Peyer's patch (tissue), 4 donors: ENCODE measurements around the gene KIFBP. TPM values are rescaled to one million over a fixed set of nuclear protein-coding genes. Genes with fewer than 3 reads are reported as not detected.

Source experiments
- total RNA-seq, 4 donors: library from RNA; depleted of rRNA; stranded (reverse); fragments of >200 nt; gene quantifications; one replicate each; pipeline ENCODE4 v1.1.0, GENCODE V29; 2016

KIFBP gene
- total RNA-seq, 4 donors from 2014 or later: 13.1 to 20.7 (median 19.9) TPM

Other genes with a start within 250 kb of the KIFBP start
- gene STOX1, start 161.3 kb upstream of the KIFBP start, total RNA-seq: 10 to 100 TPM in 1 of 4 donors, 1 to 10 TPM in 3; 2.5 to 19.8 (median 3.9) TPM
- 10 to 100 TPM in 3 of 4 donors, 1 to 10 TPM in 1; 8.2 to 25.6 (median 16.0) TPM for gene DDX50, start 87.5 kb upstream of the KIFBP start, total RNA-seq
- 10 to 100 TPM; 17.8 to 50.3 (median 20.6) TPM for gene DDX21, start 32.6 kb upstream of the KIFBP start, total RNA-seq
- 100 to 1,000 TPM in 1 of 4 donors, 10 to 100 TPM in 3; 19.4 to 113 (median 28.1) TPM for gene SRGN, start 99.3 kb downstream of the KIFBP start, total RNA-seq
- gene VPS26A, start 135.4 kb downstream of the KIFBP start, total RNA-seq: 10 to 100 TPM; 18.1 to 71.0 (median 24.8) TPM
- gene SUPV3L1, start 191.4 kb downstream of the KIFBP start, total RNA-seq: 10 to 100 TPM; 20.5 to 50.3 (median 31.2) TPM
- gene HKDC1, start 231.5 kb downstream of the KIFBP start, total RNA-seq: 100 to 1,000 TPM in 3 of 4 donors, 10 to 100 TPM in 1; 53.6 to 207 (median 184) TPM